NCI-H1417 (cell line): ENCODE measurements around the gene KAZN.

Source experiments
- DNase-seq, 3 experiments: peaks; one replicate each; lab custom pipeline; 2025; lab: John Stamatoyannopoulos, UW

The KAZN gene

GRCh38 chr1:15158506-15159165, 560.2 kb downstream of the KAZN start:
- no peak for DNase-seq

DNA sequence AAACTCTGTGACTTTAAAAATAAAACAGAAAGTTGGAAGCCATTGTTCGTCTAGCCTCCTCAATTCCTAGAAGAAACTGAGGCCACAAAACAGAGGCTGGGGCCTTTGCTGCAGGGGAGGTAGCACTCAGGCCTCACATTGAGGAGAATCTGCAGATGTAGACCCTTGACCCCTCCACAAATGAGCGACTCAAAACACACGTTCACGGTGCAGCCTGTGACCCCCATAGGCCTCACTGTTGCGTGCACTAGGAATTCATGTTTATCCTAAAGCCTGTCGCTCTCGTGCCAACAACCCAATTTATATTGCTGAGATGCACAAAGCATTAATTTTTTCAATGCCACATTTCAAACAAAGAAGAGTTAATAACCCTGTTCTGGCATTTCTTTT, 560.7 kb downstream of the KAZN start:
- no peak for DNase-seq

- DNase-seq: peak in 2 of 3 experiments; percentile 17 to 47
These were observed 562.1 kb downstream of the KAZN start for GRCh38 chr1:15160626-15161025.

GRCh38 chr1:15167386-15167785, 568.9 kb downstream of the KAZN start:
- DNase-seq: no peak
